NCI-H2029 treated with DMSO at 0.1 percent for 48 hours (cell line): Measurements from ENCODE around the gene PHF5A.

Experiments
- DNase-seq: peaks from one replicate; lab custom pipeline; 2025; lab: John Stamatoyannopoulos, UW

Gene PHF5A

GRCh38 chr22:41417622-41418390 lies 50.7 kb downstream of the PHF5A start:
- no peak for DNase-seq

GRCh38 chr22:41415554-41415953 lies 52.9 kb downstream of the PHF5A start:
- no peak for DNase-seq

- no peak for DNase-seq
Observed at GRCh38 chr22:41411021-41411851, 57.3 kb downstream of the PHF5A start.

- no peak for DNase-seq
Observed at GRCh38 chr22:41410311-41410751, 58.2 kb downstream of the PHF5A start.
